GM12878 (cell line): Measurements from ENCODE around the gene NEDD8. TPM values are rescaled to one million over a fixed set of nuclear protein-coding genes. Genes with fewer than 3 reads are reported as not detected.

ENCODE experiments used
- ATAC-seq: fragments of 200-7000 bp; cut with Tn5 transposase; 3 replicates; pipeline ENCODE4 v1.9.1; 2020; ENCODE audit warnings: mild to moderate bottlenecking, moderate library complexity
- BruUV-seq: library from RNA; stranded (reverse); fragments of 400-500 nt; replicated peaks from 2 replicates; lab custom pipeline; 2021; lab: Mats Ljungman, UMichigan
- CTCF ChIA-PET: fragments of 300-600 bp; sonication (Branson Sonifier 250); formaldehyde crosslinking; extraction: SDS; loops from one replicate; lab custom pipeline; 2021; ENCODE audit warnings: inconsistent platforms; lab: Yijun Ruan, JAX
- POLR2A ChIA-PET: fragments of 350-600 bp; formaldehyde crosslinking; extraction: SDS; loops from one replicate; lab custom pipeline; 2021; ENCODE audit warnings: inconsistent platforms; lab: Charles Lee
- RAD21 ChIA-PET: fragments of 300-600 bp; sonication (Branson Sonifier 250); formaldehyde crosslinking; loops from one replicate; lab custom pipeline; 2023; ENCODE audit warnings: antibody characterized with exemption; ENCODE audit not compliant: unreplicated experiment; lab: Charles Lee
- SMC1A ChIA-PET: fragments of 300-600 bp; sonication (Branson Sonifier 250); formaldehyde crosslinking; loops from one replicate; lab custom pipeline; 2023; ENCODE audit not compliant: unreplicated experiment, uncharacterized antibody; lab: Charles Lee
- DNase-seq: peaks from one replicate; pipeline ENCODE4 v3.0.0-alpha.2; 2011; ENCODE audit warnings: low read depth, low spot score
- FAIRE-seq: peaks from 3 replicates; lab custom pipeline; 2011; peaks lifted over from hg19 to GRCh38; lab: Jason Lieb, UNC
- H2AFZ ChIP-seq: 2 replicates; pipeline ENCODE4 v1.6.0; 2011; ENCODE audit warnings: low read depth, low read length, control low read depth; ENCODE audit not compliant: control insufficient read depth
- H3K27ac ChIP-seq: 2 replicates; pipeline ENCODE4 v1.5.1; 2011; ENCODE audit warnings: control low read depth; ENCODE audit not compliant: control insufficient read depth, insufficient read depth
- H3K27me3 ChIP-seq, 2 experiments: replicated peaks in 1 of 2; 2 replicates each; pipeline versions ENCODE4 v1.6.0 to v1.6.1; 2011; ENCODE audit warnings: low read length in 1 of 2; ENCODE audit not compliant: control insufficient read depth in 2 of 2, insufficient read depth in 2 of 2
- H3K36me3 ChIP-seq, 2 experiments: 2 replicates each; pipeline ENCODE4 v1.5.1; 2011; ENCODE audit warnings: low read length in 1 of 2; ENCODE audit not compliant: control insufficient read depth in 2 of 2, insufficient read depth in 2 of 2
- H3K4me1 ChIP-seq: 2 replicates; pipeline ENCODE4 v1.6.1; 2011; ENCODE audit warnings: mild to moderate bottlenecking, low read length, moderate library complexity, mixed read lengths; ENCODE audit not compliant: control insufficient read depth, insufficient read depth
- H3K4me2 ChIP-seq: 2 replicates; pipeline ENCODE4 v1.6.0; 2011; ENCODE audit warnings: control low read depth; ENCODE audit not compliant: control insufficient read depth, insufficient read depth
- H3K4me3 ChIP-seq: fragments of 200-600 bp; sonication (generic); 2 replicates; pipeline ENCODE4 v1.5.1; 2016
- H3K79me2 ChIP-seq: 2 replicates; pipeline ENCODE4 v1.6.0; 2011; ENCODE audit warnings: low read length; ENCODE audit not compliant: control insufficient read depth, insufficient read depth
- H3K9ac ChIP-seq: 2 replicates; pipeline ENCODE4 v1.8.0; 2011; ENCODE audit warnings: low read length, control low read depth, mixed read lengths; ENCODE audit not compliant: control insufficient read depth, insufficient read depth
- H3K9me3 ChIP-seq: replicated peaks from 3 replicates; pipeline ENCODE4 v1.5.1; 2011; ENCODE audit warnings: mild to moderate bottlenecking, low read length; ENCODE audit not compliant: control insufficient read depth, insufficient read depth
- H4K20me1 ChIP-seq: 2 replicates; pipeline ENCODE4 v1.6.0; 2011; ENCODE audit not compliant: control insufficient read depth, insufficient read depth
- CEBPB ChIP-seq, 2 experiments: fragments of 150-350 bp in 1 of 2; IDR thresholded peaks; 2 replicates each; pipeline ENCODE4 v1.6.1; 2012 to 2014; ENCODE audit warnings: low read depth in 2 of 2, low read length in 2 of 2, borderline replicate concordance in 1 of 2, inconsistent platforms in 1 of 2
- CREM ChIP-seq: IDR thresholded peaks from 2 replicates; pipeline ENCODE4 v1.6.1; 2014; ENCODE audit warnings: antibody characterized with exemption, low read depth
- MEF2A ChIP-seq: IDR thresholded peaks from 2 replicates; pipeline ENCODE4 v1.6.1; 2011; ENCODE audit warnings: low read depth, mild to moderate bottlenecking, low read length, moderate library complexity; ENCODE audit not compliant: insufficient read depth
- MYB ChIP-seq: fragments of 150-350 bp; IDR thresholded peaks from 2 replicates; pipeline ENCODE4 v1.6.1; 2014; ENCODE audit warnings: mild to moderate bottlenecking, low read depth, low read length, borderline replicate concordance
- POLR2AphosphoS2 ChIP-seq: IDR thresholded peaks from 2 replicates; pipeline ENCODE4 v1.6.1; 2011; ENCODE audit warnings: low read depth, mild to moderate bottlenecking, low read length, improper control_type of control experiment, moderate library complexity
- RCOR1 ChIP-seq: conservative IDR thresholded peaks from 2 replicates; pipeline ENCODE4 v1.6.1; 2012; ENCODE audit warnings: low read depth, low read length, improper control_type of control experiment
- ZZZ3 ChIP-seq: IDR thresholded peaks from 2 replicates; pipeline ENCODE4 v1.6.1; 2011; ENCODE audit warnings: low read depth; ENCODE audit not compliant: control insufficient read depth, insufficient read length
- WGBS: methylation state at CpG from one replicate; pipeline ENCODE4 v1.1.6; 2016; ENCODE audit warnings: low lambda C conversion rate; ENCODE audit not compliant: insufficient replicate concordance, insufficient coverage; ENCODE audit errors: missing lambda C conversion rate; 5-methylcytosine and 5-hydroxymethylcytosine counted together
- in situ Hi-C: fragments of 300-500 bp; cut with MboI; formaldehyde crosslinking; loops from 9 replicates; pipeline ENCODE4 v1.14.3; 2018; ENCODE audit warnings: mixed read lengths
- intact Hi-C: fragments of 100-400 bp; cut with micrococcal nuclease; formaldehyde crosslinking; loops from one replicate; pipeline ENCODE4 v1.14.2; 2022; ENCODE audit not compliant: unreplicated experiment
- polyA plus RNA-seq, 11 experiments: library from polyadenylated mRNA; depleted of rRNA in 4 of 11; unstranded in 6 of 11; stranded (reverse) in 5 of 11; fragments of >200 nt; fragmentation: Nextera tagmentation in 4 of 11; fragmentation: Illumina TruSeq in 1 of 11; extraction: Ambion mirVana in 4 of 11; extraction: Trizol in 1 of 11; gene quantifications; 1 replicate in 1 of 11; 2 replicates in 10 of 11; pipeline versions ENCODE4 v1.2.1 to v1.2.3, GENCODE V29; 2011 to 2016; ENCODE audit warnings: inconsistent platforms in 2 of 11, missing spikeins in 2 of 11, low read depth in 1 of 11
- total RNA-seq, 4 experiments: library from RNA; depleted of rRNA in 3 of 4; stranded (reverse); fragments of >200 nt in 3 of 4; fragmentation: Illumina TruSeq in 1 of 4; extraction: Trizol in 1 of 4; gene quantifications; 2 replicates each; pipeline versions ENCODE4 v1.2.1 to v1.2.3, GENCODE V29; 2013 to 2021
- TF ChIP-seq, protein P1 (sequence below): fragments of 150-350 bp; IDR thresholded peaks from 2 replicates; pipeline ENCODE4 v1.6.1; 2016; ENCODE audit warnings: low read depth, low read length
- TF ChIP-seq, protein P2 (sequence below): IDR thresholded peaks from 2 replicates; pipeline ENCODE4 v1.6.1; 2011; ENCODE audit warnings: mild to moderate bottlenecking, low read depth, low read length, moderate library complexity; ENCODE audit not compliant: insufficient replicate concordance
- TF ChIP-seq, protein P3 (sequence below): fragments of 450-650 bp; IDR thresholded peaks from 2 replicates; pipeline ENCODE4 v1.6.1; 2018; ENCODE audit warnings: borderline replicate concordance, mild to moderate bottlenecking; ENCODE audit not compliant: partially characterized antibody
- TF ChIP-seq, protein P4 (sequence below): fragments of 450-650 bp; IDR thresholded peaks from 2 replicates; pipeline ENCODE4 v1.6.1; 2016; ENCODE audit warnings: mild to moderate bottlenecking

The NEDD8 gene
- total and polyA plus RNA-seq, 10 of the 15 experiments (the other 5 are each of a cell fraction or from before 2014, with no cell fraction given): 164 to 991 (median 300) TPM

DNA sequence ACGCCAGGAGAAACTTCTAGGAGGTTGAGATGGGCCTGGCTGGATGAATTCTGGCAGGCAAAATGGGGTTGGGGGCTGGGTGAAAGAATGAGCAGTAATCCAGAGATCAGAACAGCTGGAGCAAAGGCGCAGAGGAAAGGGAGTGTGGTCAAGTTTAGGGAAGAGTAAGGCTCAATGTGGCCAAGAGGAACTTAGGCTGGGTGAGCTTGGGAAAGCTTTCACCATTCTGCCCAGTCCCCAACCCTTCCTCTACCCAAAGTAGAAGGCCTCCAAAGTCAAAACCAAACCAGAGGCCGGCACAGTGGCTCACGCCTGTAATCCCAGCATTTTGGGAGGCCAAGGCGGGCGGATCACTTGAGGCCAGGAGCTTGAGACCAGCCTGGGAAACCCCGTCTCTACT lies 49.5 kb upstream of the NEDD8 start (continued):
- TF ChIP-seq, protein P1, sequence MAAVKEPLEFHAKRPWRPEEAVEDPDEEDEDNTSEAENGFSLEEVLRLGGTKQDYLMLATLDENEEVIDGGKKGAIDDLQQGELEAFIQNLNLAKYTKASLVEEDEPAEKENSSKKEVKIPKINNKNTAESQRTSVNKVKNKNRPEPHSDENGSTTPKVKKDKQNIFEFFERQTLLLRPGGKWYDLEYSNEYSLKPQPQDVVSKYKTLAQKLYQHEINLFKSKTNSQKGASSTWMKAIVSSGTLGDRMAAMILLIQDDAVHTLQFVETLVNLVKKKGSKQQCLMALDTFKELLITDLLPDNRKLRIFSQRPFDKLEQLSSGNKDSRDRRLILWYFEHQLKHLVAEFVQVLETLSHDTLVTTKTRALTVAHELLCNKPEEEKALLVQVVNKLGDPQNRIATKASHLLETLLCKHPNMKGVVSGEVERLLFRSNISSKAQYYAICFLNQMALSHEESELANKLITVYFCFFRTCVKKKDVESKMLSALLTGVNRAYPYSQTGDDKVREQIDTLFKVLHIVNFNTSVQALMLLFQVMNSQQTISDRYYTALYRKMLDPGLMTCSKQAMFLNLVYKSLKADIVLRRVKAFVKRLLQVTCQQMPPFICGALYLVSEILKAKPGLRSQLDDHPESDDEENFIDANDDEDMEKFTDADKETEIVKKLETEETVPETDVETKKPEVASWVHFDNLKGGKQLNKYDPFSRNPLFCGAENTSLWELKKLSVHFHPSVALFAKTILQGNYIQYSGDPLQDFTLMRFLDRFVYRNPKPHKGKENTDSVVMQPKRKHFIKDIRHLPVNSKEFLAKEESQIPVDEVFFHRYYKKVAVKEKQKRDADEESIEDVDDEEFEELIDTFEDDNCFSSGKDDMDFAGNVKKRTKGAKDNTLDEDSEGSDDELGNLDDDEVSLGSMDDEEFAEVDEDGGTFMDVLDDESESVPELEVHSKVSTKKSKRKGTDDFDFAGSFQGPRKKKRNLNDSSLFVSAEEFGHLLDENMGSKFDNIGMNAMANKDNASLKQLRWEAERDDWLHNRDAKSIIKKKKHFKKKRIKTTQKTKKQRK: no peak
- no peak for TF ChIP-seq MYB
- TF ChIP-seq CREM: no peak

DNA sequence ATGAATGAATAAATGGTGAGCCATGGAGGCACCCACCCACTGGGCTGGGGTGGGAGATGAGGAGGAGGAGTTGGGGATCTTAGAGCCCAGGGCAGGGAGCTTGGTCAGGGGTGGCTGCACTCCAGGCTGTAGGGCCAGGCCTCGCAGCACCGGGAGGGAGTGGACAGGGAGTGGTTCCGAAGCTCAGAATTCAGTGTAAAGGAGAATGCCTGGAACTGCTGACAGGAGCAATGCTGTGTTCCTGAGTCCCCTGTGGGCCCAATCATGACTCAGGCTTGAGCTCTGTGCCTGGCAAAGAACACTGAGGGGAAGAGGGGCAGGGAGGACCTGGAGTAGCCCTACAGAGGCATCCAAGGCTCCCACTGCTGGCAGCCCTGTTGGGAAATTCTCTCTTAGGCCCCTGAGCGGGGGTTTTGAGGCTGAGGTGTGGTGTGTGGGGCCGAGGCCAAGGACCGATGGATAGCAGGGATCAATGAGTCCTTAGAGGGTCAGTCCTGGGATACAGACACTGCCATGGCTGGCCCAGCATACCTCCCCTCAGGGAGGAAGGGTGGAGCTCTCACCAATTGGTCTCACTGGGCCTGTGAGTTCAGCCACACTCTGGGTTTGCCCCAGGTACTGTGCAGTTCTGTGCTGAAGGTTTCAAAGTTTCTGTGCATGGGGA lies 48.8 kb upstream of the NEDD8 start:
- peaks cover 36% of the 10 kb centered on the region for H3K4me1 ChIP-seq
- ATAC-seq (no peak), DNase-seq (no peak), FAIRE-seq (no peak)
- H3K27me3 ChIP-seq: no peaks in the 10 kb centered on the region
- no peak overlapping the region for H2AFZ ChIP-seq
- SMC1A ChIA-PET: interaction anchor here (2.9 to 11.8 kb wide), 2 partner anchors 9 to 16 kb away, joined by 18 to 115 read pairs; partner anchors contain the start of genes DHRS1 and NOP9
- intact Hi-C loops (no loop called here), in situ Hi-C loops (no loop called here)
- H3K36me3 ChIP-seq: no peaks in the 10 kb centered on the region
- H3K79me2 ChIP-seq: no peaks in the 10 kb centered on the region; the same call in 1 of the 2 replicates
- POLR2A ChIA-PET: interaction anchor here (1.1 to 3.0 kb wide), 10 partner anchors 9 to 39 kb away, joined by 3 to 15 read pairs (median 6); partner anchors contain the start of genes RABGGTA and TINF2
- RAD21 ChIA-PET: interaction anchor here (0.5 to 4.8 kb wide), 8 partner anchors 8 to 38 kb away, joined by 3 to 34 read pairs (median 14); partner anchors contain the start of genes CIDEB, RABGGTA and TINF2
- no peak overlapping the region for H3K4me2 ChIP-seq
- no peak overlapping the region for H3K27ac ChIP-seq
- no peaks in the 10 kb centered on the region for H4K20me1 ChIP-seq
- H3K9me3 ChIP-seq: no peaks in the 10 kb centered on the region; the same call in 2 of the 3 replicates
- H3K4me3 ChIP-seq: no peak overlapping the region
- H3K9ac ChIP-seq: no peak overlapping the region
- WGBS: 100% methylated on average over 6 of the region's 6 CpGs
- no TSS peak for BruUV-seq
- CTCF ChIA-PET: interaction anchor here (0.9 to 17.1 kb wide), 7 partner anchors 10 to 78 kb away, joined by 3 to 269 read pairs (median 20); partner anchors contain the start of genes CHMP4A, CIDEB, DHRS1 and MDP1
- TF ChIP-seq ZZZ3 (no peak), RCOR1 (no peak), CEBPB (IDR thresholded peaks at IDR 0.05; ENCODE audit: borderline replicate concordance in 1 of 2, low read depth in 2 of 2, low read length in 2 of 2) (no peak), POLR2AphosphoS2 (no peak), MEF2A (no peak)
- TF ChIP-seq, protein P2, sequence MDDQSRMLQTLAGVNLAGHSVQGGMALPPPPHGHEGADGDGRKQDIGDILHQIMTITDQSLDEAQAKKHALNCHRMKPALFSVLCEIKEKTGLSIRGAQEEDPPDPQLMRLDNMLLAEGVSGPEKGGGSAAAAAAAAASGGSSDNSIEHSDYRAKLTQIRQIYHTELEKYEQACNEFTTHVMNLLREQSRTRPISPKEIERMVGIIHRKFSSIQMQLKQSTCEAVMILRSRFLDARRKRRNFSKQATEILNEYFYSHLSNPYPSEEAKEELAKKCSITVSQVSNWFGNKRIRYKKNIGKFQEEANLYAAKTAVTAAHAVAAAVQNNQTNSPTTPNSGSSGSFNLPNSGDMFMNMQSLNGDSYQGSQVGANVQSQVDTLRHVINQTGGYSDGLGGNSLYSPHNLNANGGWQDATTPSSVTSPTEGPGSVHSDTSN: no peak
- TF ChIP-seq, protein P3, sequence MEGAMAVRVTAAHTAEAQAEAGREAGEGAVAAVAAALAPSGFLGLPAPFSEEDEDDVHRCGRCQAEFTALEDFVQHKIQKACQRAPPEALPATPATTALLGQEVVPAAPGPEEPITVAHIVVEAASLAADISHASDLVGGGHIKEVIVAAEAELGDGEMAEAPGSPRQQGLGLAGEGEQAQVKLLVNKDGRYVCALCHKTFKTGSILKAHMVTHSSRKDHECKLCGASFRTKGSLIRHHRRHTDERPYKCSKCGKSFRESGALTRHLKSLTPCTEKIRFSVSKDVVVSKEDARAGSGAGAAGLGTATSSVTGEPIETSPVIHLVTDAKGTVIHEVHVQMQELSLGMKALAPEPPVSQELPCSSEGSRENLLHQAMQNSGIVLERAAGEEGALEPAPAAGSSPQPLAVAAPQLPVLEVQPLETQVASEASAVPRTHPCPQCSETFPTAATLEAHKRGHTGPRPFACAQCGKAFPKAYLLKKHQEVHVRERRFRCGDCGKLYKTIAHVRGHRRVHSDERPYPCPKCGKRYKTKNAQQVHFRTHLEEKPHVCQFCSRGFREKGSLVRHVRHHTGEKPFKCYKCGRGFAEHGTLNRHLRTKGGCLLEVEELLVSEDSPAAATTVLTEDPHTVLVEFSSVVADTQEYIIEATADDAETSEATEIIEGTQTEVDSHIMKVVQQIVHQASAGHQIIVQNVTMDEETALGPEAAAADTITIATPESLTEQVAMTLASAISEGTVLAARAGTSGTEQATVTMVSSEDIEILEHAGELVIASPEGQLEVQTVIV: no peak
- TF ChIP-seq, protein P4, sequence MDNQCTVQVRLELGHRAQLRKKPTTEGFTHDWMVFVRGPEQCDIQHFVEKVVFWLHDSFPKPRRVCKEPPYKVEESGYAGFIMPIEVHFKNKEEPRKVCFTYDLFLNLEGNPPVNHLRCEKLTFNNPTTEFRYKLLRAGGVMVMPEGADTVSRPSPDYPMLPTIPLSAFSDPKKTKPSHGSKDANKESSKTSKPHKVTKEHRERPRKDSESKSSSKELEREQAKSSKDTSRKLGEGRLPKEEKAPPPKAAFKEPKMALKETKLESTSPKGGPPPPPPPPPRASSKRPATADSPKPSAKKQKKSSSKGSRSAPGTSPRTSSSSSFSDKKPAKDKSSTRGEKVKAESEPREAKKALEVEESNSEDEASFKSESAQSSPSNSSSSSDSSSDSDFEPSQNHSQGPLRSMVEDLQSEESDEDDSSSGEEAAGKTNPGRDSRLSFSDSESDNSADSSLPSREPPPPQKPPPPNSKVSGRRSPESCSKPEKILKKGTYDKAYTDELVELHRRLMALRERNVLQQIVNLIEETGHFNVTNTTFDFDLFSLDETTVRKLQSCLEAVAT: no peak
